HEK293 (cell line): ENCODE measurements around the gene ZNHIT2.
A peak's percentile ranks its signal among the peaks of the same experiment; 100 is the strongest.

Experiments used
- GLIS1 ChIP-seq: fragments of 450-650 bp; formaldehyde crosslinking; IDR thresholded peaks from 2 replicates; pipeline ENCODE4 v1.5.1; 2016; ENCODE audit warnings: missing biosample characterization, missing genetic modification characterization
- KLF7 ChIP-seq: fragments of 450-650 bp; formaldehyde crosslinking; IDR thresholded peaks from 2 replicates; pipeline ENCODE4 v1.5.1; 2016; ENCODE audit warnings: missing biosample characterization, missing genetic modification characterization, borderline replicate concordance
- KLF8 ChIP-seq: fragments of 450-650 bp; formaldehyde crosslinking; IDR thresholded peaks from 2 replicates; pipeline ENCODE4 v1.5.1; 2016; ENCODE audit warnings: missing biosample characterization, missing genetic modification characterization
- TRIM28 ChIP-seq: IDR thresholded peaks from 2 replicates; pipeline ENCODE4 v1.6.1; 2011; ENCODE audit warnings: low read length, control low read depth, borderline replicate concordance
- ZBTB8A ChIP-seq: fragments of 450-650 bp; formaldehyde crosslinking; IDR thresholded peaks from 2 replicates; pipeline ENCODE4 v1.5.1; 2016; ENCODE audit warnings: missing biosample characterization, missing genetic modification characterization
- ZNF132 ChIP-seq: fragments of 450-650 bp; formaldehyde crosslinking; IDR thresholded peaks from 2 replicates; pipeline ENCODE4 v1.5.1; 2017; ENCODE audit warnings: missing biosample characterization, missing genetic modification characterization, borderline replicate concordance
- ZNF138 ChIP-seq: fragments of 450-650 bp; formaldehyde crosslinking; IDR thresholded peaks from 2 replicates; pipeline ENCODE4 v1.5.1; 2016; ENCODE audit warnings: missing biosample characterization, missing genetic modification characterization, borderline replicate concordance
- ZNF202 ChIP-seq: fragments of 450-650 bp; formaldehyde crosslinking; IDR thresholded peaks from 2 replicates; pipeline ENCODE4 v1.5.1; 2016; ENCODE audit warnings: missing biosample characterization, missing genetic modification characterization, borderline replicate concordance
- ZNF24 ChIP-seq: fragments of 450-650 bp; formaldehyde crosslinking; IDR thresholded peaks from 2 replicates; pipeline ENCODE4 v1.5.1; 2016; ENCODE audit warnings: missing biosample characterization, missing genetic modification characterization
- ZNF48 ChIP-seq: fragments of 450-650 bp; formaldehyde crosslinking; IDR thresholded peaks from 2 replicates; pipeline ENCODE4 v1.5.1; 2016; ENCODE audit warnings: missing biosample characterization, missing genetic modification characterization
- ZNF521 ChIP-seq: fragments of 450-650 bp; formaldehyde crosslinking; IDR thresholded peaks from 2 replicates; pipeline ENCODE4 v1.5.1; 2017; ENCODE audit warnings: missing biosample characterization, mild to moderate bottlenecking, missing genetic modification characterization
- ZNF529 ChIP-seq: fragments of 450-650 bp; formaldehyde crosslinking; IDR thresholded peaks from 2 replicates; pipeline ENCODE4 v1.5.1; 2017; ENCODE audit warnings: missing genetic modification characterization, missing biosample characterization; ENCODE audit not compliant: insufficient replicate concordance
- ZNF530 ChIP-seq: fragments of 450-650 bp; formaldehyde crosslinking; IDR thresholded peaks from 2 replicates; pipeline ENCODE4 v1.5.1; 2016; ENCODE audit warnings: low read depth, missing biosample characterization, missing genetic modification characterization
- ZNF624 ChIP-seq: fragments of 450-650 bp; formaldehyde crosslinking; IDR thresholded peaks from 2 replicates; pipeline ENCODE4 v1.5.1; 2017; ENCODE audit warnings: missing biosample characterization, missing genetic modification characterization
- ZNF670 ChIP-seq: fragments of 450-650 bp; formaldehyde crosslinking; IDR thresholded peaks from 2 replicates; pipeline ENCODE4 v1.5.1; 2016; ENCODE audit warnings: missing biosample characterization, missing genetic modification characterization, low read depth
- ZNF785 ChIP-seq: fragments of 450-650 bp; formaldehyde crosslinking; IDR thresholded peaks from 2 replicates; pipeline ENCODE4 v1.5.1; 2016; ENCODE audit warnings: missing biosample characterization, missing genetic modification characterization
- ZSCAN23 ChIP-seq: fragments of 450-650 bp; formaldehyde crosslinking; IDR thresholded peaks from 2 replicates; pipeline ENCODE4 v1.5.1; 2016; ENCODE audit warnings: missing biosample characterization, missing genetic modification characterization
- TF ChIP-seq, protein P1 (sequence below): fragments of 450-650 bp; formaldehyde crosslinking; conservative IDR thresholded peaks from 2 replicates; pipeline ENCODE4 v1.5.1; 2016; ENCODE audit warnings: low read depth, missing biosample characterization, missing genetic modification characterization
- TF ChIP-seq, protein P2 (sequence below): fragments of 450-650 bp; formaldehyde crosslinking; IDR thresholded peaks from 2 replicates; pipeline ENCODE4 v1.5.1; 2017; ENCODE audit warnings: missing biosample characterization, missing genetic modification characterization
- TF ChIP-seq, protein P3 (sequence below): fragments of 450-650 bp; formaldehyde crosslinking; IDR thresholded peaks from 2 replicates; pipeline ENCODE4 v1.5.1; 2017; ENCODE audit warnings: missing biosample characterization, mild to moderate bottlenecking, missing genetic modification characterization, moderate library complexity
- TF ChIP-seq, protein P4 (sequence below): fragments of 450-650 bp; formaldehyde crosslinking; IDR thresholded peaks from 2 replicates; pipeline ENCODE4 v1.5.1; 2016; ENCODE audit warnings: missing biosample characterization, missing genetic modification characterization, borderline replicate concordance
- TF ChIP-seq, protein P5 (sequence below): fragments of 450-650 bp; formaldehyde crosslinking; IDR thresholded peaks from 2 replicates; pipeline ENCODE4 v1.5.1; 2016; ENCODE audit warnings: missing biosample characterization, missing genetic modification characterization

Gene ZNHIT2

DNA sequence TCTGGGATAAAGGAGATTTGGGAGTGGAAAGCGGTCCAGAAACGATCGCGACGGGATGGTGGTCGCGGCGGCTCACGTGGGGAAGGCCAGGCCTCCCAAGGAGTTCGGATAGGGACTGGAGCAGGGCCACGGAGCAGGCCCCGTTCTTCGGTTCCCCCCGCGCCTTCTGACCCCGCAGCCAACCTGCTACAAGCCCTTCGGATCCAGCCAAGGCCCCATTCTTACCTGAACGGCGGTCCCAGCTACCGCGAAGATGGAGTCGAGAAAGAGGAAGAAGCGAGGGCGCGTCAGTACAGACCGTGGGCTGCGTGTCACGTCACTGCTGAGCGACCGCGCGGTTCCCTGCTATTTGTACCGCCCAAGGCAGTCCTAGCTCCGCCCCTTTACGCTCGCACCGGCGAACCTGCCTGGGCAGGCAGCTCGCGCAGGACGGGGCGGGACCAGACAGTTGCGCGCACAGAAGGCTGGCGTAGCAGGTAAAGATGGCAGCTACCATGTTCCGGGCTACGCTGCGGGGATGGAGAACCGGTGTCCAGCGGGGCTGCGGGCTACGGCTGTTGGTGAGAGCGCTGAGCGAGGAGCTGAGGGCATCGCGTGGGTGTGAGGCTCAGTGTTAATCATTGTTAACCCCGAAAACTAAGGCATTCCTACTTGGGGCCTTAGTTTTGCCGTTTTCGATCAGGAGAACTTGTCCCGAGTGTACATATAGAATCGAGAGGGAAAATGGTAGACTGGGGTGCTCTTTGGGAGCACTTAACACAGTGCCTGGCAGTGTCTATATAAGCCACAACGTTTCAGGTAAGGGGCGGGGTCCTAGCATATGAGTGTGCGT, 4.6 kb upstream of the ZNHIT2 start, which contains the start of the genes FAU and MRPL49 (continued):
- TF ChIP-seq, protein P1, sequence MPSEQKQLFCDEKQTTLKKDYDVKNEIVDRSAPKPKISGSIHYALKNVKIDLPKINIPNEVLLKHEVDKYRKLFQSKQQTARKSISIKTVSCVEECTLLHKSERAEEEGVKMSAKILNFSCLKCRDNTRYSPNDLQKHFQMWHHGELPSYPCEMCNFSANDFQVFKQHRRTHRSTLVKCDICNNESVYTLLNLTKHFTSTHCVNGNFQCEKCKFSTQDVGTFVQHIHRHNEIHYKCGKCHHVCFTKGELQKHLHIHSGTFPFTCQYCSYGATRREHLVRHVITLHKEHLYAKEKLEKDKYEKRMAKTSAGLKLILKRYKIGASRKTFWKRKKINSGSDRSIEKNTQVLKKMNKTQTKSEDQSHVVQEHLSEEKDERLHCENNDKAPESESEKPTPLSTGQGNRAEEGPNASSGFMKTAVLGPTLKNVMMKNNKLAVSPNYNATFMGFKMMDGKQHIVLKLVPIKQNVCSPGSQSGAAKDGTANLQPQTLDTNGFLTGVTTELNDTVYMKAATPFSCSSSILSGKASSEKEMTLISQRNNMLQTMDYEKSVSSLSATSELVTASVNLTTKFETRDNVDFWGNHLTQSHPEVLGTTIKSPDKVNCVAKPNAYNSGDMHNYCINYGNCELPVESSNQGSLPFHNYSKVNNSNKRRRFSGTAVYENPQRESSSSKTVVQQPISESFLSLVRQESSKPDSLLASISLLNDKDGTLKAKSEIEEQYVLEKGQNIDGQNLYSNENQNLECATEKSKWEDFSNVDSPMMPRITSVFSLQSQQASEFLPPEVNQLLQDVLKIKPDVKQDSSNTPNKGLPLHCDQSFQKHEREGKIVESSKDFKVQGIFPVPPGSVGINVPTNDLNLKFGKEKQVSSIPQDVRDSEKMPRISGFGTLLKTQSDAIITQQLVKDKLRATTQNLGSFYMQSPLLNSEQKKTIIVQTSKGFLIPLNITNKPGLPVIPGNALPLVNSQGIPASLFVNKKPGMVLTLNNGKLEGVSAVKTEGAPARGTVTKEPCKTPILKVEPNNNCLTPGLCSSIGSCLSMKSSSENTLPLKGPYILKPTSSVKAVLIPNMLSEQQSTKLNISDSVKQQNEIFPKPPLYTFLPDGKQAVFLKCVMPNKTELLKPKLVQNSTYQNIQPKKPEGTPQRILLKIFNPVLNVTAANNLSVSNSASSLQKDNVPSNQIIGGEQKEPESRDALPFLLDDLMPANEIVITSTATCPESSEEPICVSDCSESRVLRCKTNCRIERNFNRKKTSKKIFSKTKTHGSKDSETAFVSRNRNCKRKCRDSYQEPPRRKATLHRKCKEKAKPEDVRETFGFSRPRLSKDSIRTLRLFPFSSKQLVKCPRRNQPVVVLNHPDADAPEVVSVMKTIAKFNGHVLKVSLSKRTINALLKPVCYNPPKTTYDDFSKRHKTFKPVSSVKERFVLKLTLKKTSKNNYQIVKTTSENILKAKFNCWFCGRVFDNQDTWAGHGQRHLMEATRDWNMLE (tag by site-specific recombination): no peak
- TF ChIP-seq, protein P2, sequence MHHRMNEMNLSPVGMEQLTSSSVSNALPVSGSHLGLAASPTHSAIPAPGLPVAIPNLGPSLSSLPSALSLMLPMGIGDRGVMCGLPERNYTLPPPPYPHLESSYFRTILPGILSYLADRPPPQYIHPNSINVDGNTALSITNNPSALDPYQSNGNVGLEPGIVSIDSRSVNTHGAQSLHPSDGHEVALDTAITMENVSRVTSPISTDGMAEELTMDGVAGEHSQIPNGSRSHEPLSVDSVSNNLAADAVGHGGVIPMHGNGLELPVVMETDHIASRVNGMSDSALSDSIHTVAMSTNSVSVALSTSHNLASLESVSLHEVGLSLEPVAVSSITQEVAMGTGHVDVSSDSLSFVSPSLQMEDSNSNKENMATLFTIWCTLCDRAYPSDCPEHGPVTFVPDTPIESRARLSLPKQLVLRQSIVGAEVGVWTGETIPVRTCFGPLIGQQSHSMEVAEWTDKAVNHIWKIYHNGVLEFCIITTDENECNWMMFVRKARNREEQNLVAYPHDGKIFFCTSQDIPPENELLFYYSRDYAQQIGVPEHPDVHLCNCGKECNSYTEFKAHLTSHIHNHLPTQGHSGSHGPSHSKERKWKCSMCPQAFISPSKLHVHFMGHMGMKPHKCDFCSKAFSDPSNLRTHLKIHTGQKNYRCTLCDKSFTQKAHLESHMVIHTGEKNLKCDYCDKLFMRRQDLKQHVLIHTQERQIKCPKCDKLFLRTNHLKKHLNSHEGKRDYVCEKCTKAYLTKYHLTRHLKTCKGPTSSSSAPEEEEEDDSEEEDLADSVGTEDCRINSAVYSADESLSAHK (tag by site-specific recombination): no peak
- no peak; the same call in 1 of the 2 replicates for TF ChIP-seq ZNF24 (tag by site-specific recombination)
- no peak for TF ChIP-seq ZNF202 (tag by site-specific recombination)
- no peak for TF ChIP-seq ZNF138 (tag by site-specific recombination)
- TF ChIP-seq ZNF624 (tag by site-specific recombination): no peak
- no peak for TF ChIP-seq ZSCAN23 (tag by site-specific recombination)
- peak; percentile 80 for TF ChIP-seq KLF8 (tag by site-specific recombination)
- TF ChIP-seq, protein P3, sequence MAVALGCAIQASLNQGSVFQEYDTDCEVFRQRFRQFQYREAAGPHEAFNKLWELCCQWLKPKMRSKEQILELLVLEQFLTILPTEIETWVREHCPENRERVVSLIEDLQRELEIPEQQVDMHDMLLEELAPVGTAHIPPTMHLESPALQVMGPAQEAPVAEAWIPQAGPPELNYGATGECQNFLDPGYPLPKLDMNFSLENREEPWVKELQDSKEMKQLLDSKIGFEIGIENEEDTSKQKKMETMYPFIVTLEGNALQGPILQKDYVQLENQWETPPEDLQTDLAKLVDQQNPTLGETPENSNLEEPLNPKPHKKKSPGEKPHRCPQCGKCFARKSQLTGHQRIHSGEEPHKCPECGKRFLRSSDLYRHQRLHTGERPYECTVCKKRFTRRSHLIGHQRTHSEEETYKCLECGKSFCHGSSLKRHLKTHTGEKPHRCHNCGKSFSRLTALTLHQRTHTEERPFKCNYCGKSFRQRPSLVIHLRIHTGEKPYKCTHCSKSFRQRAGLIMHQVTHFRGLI (tag by site-specific recombination): no peak
- TF ChIP-seq, protein P4, sequence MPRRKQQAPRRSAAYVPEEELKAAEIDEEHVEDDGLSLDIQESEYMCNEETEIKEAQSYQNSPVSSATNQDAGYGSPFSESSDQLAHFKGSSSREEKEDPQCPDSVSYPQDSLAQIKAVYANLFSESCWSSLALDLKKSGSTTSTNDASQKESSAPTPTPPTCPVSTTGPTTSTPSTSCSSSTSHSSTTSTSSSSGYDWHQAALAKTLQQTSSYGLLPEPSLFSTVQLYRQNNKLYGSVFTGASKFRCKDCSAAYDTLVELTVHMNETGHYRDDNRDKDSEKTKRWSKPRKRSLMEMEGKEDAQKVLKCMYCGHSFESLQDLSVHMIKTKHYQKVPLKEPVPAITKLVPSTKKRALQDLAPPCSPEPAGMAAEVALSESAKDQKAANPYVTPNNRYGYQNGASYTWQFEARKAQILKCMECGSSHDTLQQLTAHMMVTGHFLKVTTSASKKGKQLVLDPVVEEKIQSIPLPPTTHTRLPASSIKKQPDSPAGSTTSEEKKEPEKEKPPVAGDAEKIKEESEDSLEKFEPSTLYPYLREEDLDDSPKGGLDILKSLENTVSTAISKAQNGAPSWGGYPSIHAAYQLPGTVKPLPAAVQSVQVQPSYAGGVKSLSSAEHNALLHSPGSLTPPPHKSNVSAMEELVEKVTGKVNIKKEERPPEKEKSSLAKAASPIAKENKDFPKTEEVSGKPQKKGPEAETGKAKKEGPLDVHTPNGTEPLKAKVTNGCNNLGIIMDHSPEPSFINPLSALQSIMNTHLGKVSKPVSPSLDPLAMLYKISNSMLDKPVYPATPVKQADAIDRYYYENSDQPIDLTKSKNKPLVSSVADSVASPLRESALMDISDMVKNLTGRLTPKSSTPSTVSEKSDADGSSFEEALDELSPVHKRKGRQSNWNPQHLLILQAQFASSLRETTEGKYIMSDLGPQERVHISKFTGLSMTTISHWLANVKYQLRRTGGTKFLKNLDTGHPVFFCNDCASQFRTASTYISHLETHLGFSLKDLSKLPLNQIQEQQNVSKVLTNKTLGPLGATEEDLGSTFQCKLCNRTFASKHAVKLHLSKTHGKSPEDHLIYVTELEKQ: no peak
- no peak for TF ChIP-seq TRIM28
- no peak for TF ChIP-seq ZNF785 (tag by site-specific recombination)
- TF ChIP-seq KLF7: no peak
- TF ChIP-seq, protein P5, sequence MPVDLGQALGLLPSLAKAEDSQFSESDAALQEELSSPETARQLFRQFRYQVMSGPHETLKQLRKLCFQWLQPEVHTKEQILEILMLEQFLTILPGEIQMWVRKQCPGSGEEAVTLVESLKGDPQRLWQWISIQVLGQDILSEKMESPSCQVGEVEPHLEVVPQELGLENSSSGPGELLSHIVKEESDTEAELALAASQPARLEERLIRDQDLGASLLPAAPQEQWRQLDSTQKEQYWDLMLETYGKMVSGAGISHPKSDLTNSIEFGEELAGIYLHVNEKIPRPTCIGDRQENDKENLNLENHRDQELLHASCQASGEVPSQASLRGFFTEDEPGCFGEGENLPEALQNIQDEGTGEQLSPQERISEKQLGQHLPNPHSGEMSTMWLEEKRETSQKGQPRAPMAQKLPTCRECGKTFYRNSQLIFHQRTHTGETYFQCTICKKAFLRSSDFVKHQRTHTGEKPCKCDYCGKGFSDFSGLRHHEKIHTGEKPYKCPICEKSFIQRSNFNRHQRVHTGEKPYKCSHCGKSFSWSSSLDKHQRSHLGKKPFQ (tag by site-specific recombination): no peak
- TF ChIP-seq ZNF529: no peak
- no peak for TF ChIP-seq ZNF132 (tag by site-specific recombination)
- TF ChIP-seq ZNF530 (tag by site-specific recombination): no peak
- TF ChIP-seq ZNF670 (tag by site-specific recombination): no peak
- TF ChIP-seq ZBTB8A (tag by site-specific recombination): no peak
- peak; percentile 29; the same call in 1 of the 2 replicates for TF ChIP-seq GLIS1
- TF ChIP-seq ZNF48 (tag by site-specific recombination): no peak
- no peak for TF ChIP-seq ZNF521 (tag by site-specific recombination)
